Lower leg skin (tissue), 3 donors: Measurements from ENCODE around the gene MAP3K7CL.

Source experiments
- POLR2A ChIP-seq, 2 donors: fragments of 450-650 bp; IDR thresholded peaks; one replicate each; pipeline ENCODE4 v1.6.1; 2016 to 2017; ENCODE audit warnings: antibody characterized with exemption in 2 of 2, mild to moderate bottlenecking in 1 of 2, moderate library complexity in 1 of 2
- TF ChIP-seq, protein P1 (sequence below), 3 donors: fragments of 450-650 bp; IDR thresholded peaks; one replicate each; pipeline ENCODE4 v1.5.1; 2016; ENCODE audit warnings: antibody characterized with exemption in 3 of 3, mild to moderate bottlenecking in 3 of 3, moderate library complexity in 2 of 3

DNA sequence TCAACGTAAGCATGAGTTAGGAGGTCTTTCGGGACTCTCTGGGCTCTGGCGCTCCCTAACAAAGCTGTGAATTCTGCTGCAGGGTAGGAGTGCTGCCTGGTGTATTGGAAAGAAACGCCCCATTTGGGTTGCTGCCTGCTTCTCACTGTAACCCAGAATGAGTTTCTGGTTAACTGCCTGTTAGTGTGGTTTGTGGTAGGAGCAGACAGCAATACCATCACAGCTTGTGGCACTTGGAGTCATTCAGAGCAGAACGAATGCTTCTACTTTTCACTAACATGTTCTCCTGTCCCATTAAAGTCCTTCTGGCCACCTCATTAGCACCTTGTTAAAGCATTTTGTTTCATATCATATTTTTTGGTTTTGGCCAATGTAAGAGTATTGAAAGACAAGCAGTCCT lies 18.1 kb downstream of the MAP3K7CL start:
- TF ChIP-seq, protein P1, sequence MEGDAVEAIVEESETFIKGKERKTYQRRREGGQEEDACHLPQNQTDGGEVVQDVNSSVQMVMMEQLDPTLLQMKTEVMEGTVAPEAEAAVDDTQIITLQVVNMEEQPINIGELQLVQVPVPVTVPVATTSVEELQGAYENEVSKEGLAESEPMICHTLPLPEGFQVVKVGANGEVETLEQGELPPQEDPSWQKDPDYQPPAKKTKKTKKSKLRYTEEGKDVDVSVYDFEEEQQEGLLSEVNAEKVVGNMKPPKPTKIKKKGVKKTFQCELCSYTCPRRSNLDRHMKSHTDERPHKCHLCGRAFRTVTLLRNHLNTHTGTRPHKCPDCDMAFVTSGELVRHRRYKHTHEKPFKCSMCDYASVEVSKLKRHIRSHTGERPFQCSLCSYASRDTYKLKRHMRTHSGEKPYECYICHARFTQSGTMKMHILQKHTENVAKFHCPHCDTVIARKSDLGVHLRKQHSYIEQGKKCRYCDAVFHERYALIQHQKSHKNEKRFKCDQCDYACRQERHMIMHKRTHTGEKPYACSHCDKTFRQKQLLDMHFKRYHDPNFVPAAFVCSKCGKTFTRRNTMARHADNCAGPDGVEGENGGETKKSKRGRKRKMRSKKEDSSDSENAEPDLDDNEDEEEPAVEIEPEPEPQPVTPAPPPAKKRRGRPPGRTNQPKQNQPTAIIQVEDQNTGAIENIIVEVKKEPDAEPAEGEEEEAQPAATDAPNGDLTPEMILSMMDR (IDR thresholded peaks at IDR 0.05), result no peak
- no peak for TF ChIP-seq POLR2A (IDR thresholded peaks at IDR 0.05)
